Right cardiac atrium (tissue), 5 donors: ENCODE data around the gene SCO2. TPM values are rescaled to one million over a fixed set of nuclear protein-coding genes. Genes with fewer than 3 reads are reported as not detected.

Source experiments
- ATAC-seq, 2 donors: fragments of 200-7000 bp; cut with Tn5 transposase; one replicate each; pipeline versions ENCODE4 v1.8.0 to v1.9.1; 2020; ENCODE audit warnings: moderate library complexity in 2 of 2, mild to moderate bottlenecking in 1 of 2
- DNase-seq, 3 donors: peaks; one replicate each; pipeline ENCODE4 v3.0.0-alpha.2; 2020
- H3K27ac ChIP-seq: one replicate; pipeline ENCODE4 v1.5.1; 2013; ENCODE audit warnings: mild to moderate bottlenecking, low read length, control low read depth, moderate library complexity
- H3K27me3 ChIP-seq: one replicate; pipeline ENCODE4 v1.6.1; 2013; ENCODE audit not compliant: control insufficient read depth, insufficient read depth
- H3K4me1 ChIP-seq: one replicate; pipeline ENCODE4 v1.6.1; 2013; ENCODE audit warnings: low read length; ENCODE audit not compliant: control insufficient read depth, insufficient read depth
- H3K4me3 ChIP-seq: one replicate; pipeline ENCODE4 v1.5.1; 2013; ENCODE audit warnings: low read length, control low read depth
- H3K9me3 ChIP-seq: one replicate; pipeline ENCODE4 v1.6.1; 2013; ENCODE audit warnings: low read length; ENCODE audit not compliant: control insufficient read depth
- WGBS: extraction: QIAGEN DNeasy Blood & Tissue Kit; methylation state at CpG from one replicate; pipeline ENCODE4 v1.1.7; 2013; 5-methylcytosine and 5-hydroxymethylcytosine counted together
- intact Hi-C, 4 donors: fragments of 100-400 bp; cut with DNase I; formaldehyde crosslinking; loops; one replicate each; pipeline versions ENCODE4 v1.11.0 to v1.14.0; 2022 to 2023
- polyA plus RNA-seq: library from polyadenylated mRNA; stranded (reverse); fragments of 200-250 nt; gene quantifications from one replicate; pipeline ENCODE4 v1.2.3, GENCODE V29; 2013
- total RNA-seq, 4 donors: library from RNA; stranded (reverse); fragmentation: NEBNext Ultra II Directional; extraction: Animal tissue kit (Norgen Biotek cat#: 25700); gene quantifications; one replicate each; pipeline ENCODE4 v1.2.1, GENCODE V29; 2021
- donor health status: healthy with polysubstance abuse.
- donor health status: DM: no; HTN: yes; CAD: no.
- donor health status: DM: no; HTN: no; CAD: no.
- donor health status: DM: no; HTN: yes; CAD: no; lungs with severe emphysema.
- donor health status: DM: yes; HTN: yes; CAD: no.

The SCO2 gene
- total and polyA plus RNA-seq, 5 donors, result 1.4 to 2.2 TPM; not detected in 3

DNA sequence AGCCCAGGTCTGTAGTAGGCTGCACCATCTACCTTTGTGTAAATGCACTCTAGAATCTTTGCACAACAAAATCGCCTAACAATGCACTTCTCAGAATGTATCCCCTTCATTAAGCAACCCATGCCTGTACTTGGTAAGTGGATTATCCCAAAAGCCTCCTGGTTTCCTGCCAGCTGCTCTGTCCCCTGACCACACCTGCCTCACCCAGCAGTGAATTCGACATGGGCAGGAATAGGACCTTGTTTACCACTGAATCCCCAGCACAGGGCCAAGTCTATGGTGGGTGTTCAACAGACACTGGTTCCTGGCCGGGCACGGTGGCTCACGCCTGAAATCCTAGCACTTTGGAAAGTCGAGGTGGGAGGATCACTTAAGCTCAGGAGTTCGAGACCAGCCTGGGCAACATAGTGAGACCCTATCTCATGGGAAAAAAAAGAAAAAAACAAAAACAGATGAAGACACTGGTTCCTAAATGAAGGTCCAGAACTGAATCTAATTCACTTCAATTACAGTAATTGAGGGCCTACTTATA is 42.4 kb upstream of the SCO2 start:
- intact Hi-C loops, result no loop called here
- H3K9me3 ChIP-seq, result no peaks in the 10 kb centered on the region
- no peak overlapping the region for H3K27ac ChIP-seq
- H3K4me3 ChIP-seq, result no peak overlapping the region
- ATAC-seq, result no peak
- 92% methylated on average over 7 of the region's 7 CpGs for WGBS
- H3K27me3 ChIP-seq, result no peaks in the 10 kb centered on the region
- H3K4me1 ChIP-seq, result peaks cover 3% of the 10 kb centered on the region
- no peak for DNase-seq

DNA sequence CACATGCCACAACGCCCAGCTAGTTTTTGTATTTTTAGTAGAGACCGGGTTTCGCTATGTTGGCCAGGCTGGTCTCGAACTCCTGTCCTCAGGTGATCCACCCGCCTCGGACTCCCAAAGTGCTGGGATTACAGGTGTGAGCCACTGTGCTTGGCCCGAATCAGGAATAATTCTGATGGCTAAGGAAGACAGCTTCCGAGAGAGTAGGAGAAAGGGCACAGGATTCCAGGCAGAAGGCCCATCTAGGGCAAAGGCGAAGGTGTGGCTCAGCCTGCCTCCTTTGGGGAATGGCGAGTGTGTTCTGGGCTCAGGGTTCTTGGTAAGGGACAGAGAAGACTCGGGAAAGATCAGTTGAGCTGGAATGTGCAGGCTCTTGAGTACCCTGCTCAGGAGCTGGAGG is 38.9 kb upstream of the SCO2 start:
- WGBS, result 90% methylated on average over 11 of the region's 11 CpGs
- H3K4me1 ChIP-seq, result peaks cover 3% of the 10 kb centered on the region
- H3K27me3 ChIP-seq, result no peaks in the 10 kb centered on the region
- H3K4me3 ChIP-seq, result no peak overlapping the region
- H3K9me3 ChIP-seq, result no peaks in the 10 kb centered on the region
- ATAC-seq (no peak), DNase-seq (peak in 1 of 3 donors; percentile 18)
- intact Hi-C loops, result no loop called here
- H3K27ac ChIP-seq, result peak overlapping the region; percentile 42

DNA sequence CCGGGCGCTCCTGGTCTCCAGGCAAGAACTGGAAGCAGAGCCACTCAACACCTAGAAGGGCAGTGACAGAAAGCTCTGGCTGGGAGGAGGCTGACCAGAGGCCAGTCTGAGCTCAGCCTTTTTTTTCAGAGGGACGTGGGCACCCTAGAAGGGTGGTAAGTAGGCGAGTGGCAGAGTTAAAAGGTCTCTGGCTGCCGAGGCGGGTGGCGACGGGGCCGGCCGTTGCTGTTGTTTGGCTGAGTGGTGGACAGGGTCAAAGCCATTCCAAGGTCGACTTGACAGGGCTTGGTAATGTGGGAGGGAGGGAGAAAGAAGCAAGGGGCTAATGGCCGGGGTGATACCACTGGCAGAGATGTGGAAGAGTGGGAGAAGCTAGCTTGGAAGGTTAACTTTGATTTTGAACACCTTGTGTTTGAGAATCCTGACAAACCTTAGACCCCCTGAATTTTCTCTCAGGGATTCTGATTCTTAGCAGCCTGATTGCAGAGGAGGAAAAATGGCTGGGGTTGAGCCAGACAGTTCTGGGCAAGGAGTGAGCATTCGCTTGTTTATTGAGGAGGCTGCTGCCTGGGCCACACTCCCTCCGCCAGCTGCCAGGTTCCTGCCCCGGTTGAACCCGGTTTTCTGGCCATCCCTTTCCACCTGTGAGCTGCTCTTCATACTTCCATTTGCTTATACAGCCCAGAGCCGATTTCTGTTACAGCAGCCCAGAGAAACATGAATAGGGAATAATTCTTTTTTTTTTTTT is 38.2 kb upstream of the SCO2 start:
- ATAC-seq, result peak in 1 of 2 donors; percentile 25

DNA sequence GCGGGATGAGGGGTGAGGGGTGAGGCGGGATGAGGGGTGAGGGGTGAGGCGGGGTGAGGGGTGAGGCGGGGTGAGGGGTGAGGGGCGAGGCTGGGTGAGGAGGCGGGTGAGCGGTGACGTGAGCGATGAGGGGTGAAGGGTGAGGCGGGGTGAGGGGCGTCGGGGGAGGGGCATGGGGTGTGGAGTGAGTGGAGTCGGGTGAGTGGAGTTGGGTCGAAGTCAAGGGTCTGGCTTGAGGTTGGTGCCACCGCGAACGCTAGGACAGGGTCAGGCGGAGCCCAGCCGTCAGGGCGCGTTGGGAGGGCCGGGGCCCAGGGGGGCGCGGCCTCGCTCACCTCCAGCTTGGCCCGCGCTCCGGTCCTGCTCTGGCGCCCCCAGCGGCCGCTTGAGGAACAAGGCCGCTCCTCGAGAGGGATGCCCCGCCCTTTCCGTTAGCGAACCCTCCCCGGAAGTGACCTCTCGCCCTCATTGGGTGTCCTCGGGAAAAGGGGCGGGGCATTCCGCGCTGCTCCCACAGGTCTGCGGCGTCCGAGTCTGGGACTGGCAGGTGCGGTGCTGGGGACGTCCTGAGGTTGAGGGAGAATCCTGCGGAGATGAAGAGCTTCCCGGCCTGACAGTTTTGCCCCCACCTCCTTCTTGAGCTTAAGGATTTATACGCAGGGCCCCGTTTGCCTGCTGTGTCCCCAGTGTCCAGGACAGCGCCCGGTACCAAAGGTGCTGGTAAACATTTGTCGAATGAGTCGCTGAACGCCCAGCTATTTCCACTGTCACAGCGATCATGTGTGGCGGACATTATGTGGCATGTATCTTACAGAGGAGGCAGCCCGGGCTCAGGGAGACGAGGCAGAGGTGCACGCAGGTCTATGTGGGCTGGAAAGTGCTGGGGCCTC is 37.4 kb upstream of the SCO2 start, which contains the start of gene SYCE3:
Gene SYCE3 (minus strand): TSS at position 397 of the 890 bp plus-strand sequence. CDS start 6,514 bp downstream, outside the sequence.
- no peaks in the 10 kb centered on the region for H3K9me3 ChIP-seq
- H3K27ac ChIP-seq, result peak within 1 kb of the TSS; percentile 91
- peak within 1 kb of the TSS; percentile 74 for H3K4me3 ChIP-seq
- WGBS, result 7% methylated on average over 60 of the region's 61 CpGs
- peak; percentile 95 to 97 for ATAC-seq
- intact Hi-C loops, result no loop called here
- peak; percentile 97 to 99 (median 99) for DNase-seq
- peaks cover 3% of the 10 kb centered on the region for H3K4me1 ChIP-seq
- H3K27me3 ChIP-seq, result no peaks in the 10 kb centered on the region

More for the DNA sequence above, 38.2 kb upstream of the SCO2 start:
- WGBS, result 26% methylated on average over 17 of the region's 17 CpGs
- intact Hi-C loops, result no loop called here
- H3K9me3 ChIP-seq, result no peaks in the 10 kb centered on the region
- no peaks in the 10 kb centered on the region for H3K27me3 ChIP-seq
- DNase-seq, result peak in 1 of 3 donors; percentile 67
- H3K4me3 ChIP-seq, result peak overlapping the region; percentile 74
- peak overlapping the region; percentile 91 for H3K27ac ChIP-seq
- peaks cover 3% of the 10 kb centered on the region for H3K4me1 ChIP-seq

DNA sequence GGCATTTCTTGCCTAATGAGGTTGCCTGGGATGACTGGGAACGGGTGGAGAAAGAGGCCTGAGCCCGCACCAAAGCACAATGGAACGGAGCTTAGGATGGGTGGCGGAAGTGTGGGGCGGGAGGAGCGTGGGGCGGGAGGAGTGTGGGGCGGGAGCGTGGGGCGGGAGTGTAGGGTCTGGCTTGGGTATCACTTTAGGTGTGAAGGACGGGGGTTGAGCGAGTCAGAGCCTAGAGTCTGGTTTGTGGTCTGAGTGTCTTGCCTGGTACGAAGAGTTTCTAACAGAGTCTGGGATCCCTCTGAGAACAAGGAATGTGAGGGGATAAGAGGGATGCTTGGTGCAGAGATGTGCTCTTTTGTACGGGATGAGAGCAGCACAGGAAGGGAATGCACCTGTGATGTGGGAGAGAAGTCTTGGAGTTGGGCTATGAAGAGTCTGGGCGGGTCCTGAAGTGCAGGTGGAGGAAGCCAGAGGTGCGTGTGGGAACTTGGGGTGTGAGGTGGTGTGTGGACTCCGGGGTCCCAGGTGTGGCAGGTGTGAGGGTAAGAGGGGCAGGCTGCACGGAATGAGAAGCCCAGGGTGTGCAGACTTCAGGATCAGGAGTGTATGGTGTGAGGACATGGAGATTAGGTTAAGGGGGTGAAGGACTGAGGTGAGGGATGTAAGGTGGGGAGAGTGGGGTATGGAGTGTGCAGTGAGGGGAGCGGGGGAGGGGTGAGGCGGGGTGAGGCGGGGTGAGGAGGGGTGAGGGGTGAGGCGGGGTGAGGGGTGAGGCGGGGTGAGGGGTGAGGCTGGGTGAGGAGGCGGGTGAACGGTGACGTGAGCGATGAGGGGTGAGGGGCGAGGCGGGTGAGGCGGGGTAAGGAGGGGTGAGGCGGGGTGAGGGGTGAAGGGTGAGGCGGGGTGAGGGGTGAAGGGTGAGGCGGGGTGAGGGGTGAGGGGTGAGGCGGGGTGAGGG is 36.3 kb upstream of the SCO2 start:
- Histone ChIP-seq H3K27ac (no peak overlapping the region), H3K4me1 (peaks cover 3% of the 10 kb centered on the region), H3K27me3 (no peaks in the 10 kb centered on the region), H3K9me3 (no peaks in the 10 kb centered on the region), H3K4me3 (no peak overlapping the region)
- intact Hi-C loops, result no loop called here
- DNase-seq, result peak in 1 of 3 donors; percentile 74
- ATAC-seq, result no peak
- 77% methylated on average over 31 of the region's 34 CpGs for WGBS

DNA sequence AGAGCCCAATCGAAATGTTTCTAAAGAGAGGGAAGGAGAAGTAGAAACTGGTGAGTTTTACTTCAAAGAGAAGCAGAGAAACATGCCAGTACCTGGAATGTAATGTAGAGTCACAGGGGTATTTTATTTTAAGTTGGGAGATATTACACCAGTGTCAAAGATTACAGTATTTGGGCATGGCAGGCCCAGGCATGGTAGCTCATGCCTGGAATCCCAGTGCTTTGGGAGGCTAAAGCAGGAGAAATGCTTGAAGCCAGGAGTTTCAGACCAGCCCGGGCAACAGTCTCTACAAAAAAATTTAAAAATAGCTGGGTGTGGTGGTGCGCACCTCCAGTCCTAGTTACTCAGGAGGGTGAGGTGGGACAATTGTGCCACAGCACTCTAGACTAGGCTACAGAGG is 34.6 kb upstream of the SCO2 start:
- H3K27me3 ChIP-seq, result no peaks in the 10 kb centered on the region
- intact Hi-C loops, result no loop called here
- no peak overlapping the region for H3K27ac ChIP-seq
- DNase-seq, result peak in 1 of 3 donors; percentile 3
- no peaks in the 10 kb centered on the region for H3K9me3 ChIP-seq
- H3K4me3 ChIP-seq, result no peak overlapping the region
- peaks cover 3% of the 10 kb centered on the region for H3K4me1 ChIP-seq
- ATAC-seq, result no peak
- WGBS, result 88% methylated on average over 3 of the region's 3 CpGs

DNA sequence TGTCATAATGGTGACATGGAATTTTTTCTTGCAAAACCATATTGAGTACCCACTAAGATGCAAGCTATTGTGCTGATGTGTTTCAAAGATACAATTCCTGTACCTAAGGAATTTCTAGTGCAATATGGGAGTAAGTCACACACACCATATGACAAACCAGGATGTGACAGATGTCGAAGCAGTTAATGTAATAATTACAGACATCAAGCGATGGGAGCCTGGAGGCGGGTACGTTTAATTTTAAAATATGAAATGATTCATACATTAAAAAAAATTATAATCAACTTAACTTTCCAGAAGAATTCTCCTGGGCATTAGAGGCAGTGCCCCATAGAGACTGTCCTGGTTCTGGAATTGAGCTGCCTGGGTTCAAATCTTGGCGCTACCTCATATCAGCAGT is 31.3 kb upstream of the SCO2 start:
- H3K9me3 ChIP-seq, result no peaks in the 10 kb centered on the region
- no peak overlapping the region for H3K27ac ChIP-seq
- no peaks in the 10 kb centered on the region for H3K27me3 ChIP-seq
- no peak for ATAC-seq
- H3K4me1 ChIP-seq, result no peaks in the 10 kb centered on the region
- WGBS, result 83% methylated on average over 5 of the region's 5 CpGs
- H3K4me3 ChIP-seq, result no peak overlapping the region
- DNase-seq, result no peak
- intact Hi-C loops, result no loop called here

DNA sequence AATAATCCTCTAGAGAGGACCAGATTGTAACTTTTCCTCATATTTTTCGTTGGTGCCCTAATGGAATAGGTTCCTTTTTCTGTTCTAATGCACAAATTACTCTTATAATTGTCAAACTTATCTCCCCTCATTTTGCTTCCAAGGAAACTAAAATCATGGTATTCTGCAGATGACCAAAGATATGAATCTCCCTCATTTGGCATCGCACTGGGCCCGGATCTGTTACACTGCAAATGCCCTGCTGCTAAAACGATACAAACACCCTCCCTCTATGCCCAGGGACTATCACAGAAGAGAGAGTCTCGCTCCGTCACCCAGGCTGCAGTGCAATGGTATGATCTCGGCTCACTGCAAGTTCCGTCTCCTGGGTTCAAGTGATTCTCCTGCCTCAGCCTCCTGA is 27.9 kb upstream of the SCO2 start:
- Histone ChIP-seq H3K27me3 (no peaks in the 10 kb centered on the region), H3K27ac (no peak overlapping the region), H3K4me1 (no peaks in the 10 kb centered on the region), H3K4me3 (no peak overlapping the region), H3K9me3 (no peaks in the 10 kb centered on the region)
- WGBS, result 80% methylated on average over 8 of the region's 8 CpGs
- intact Hi-C loops, result no loop called here
- no peak for ATAC-seq
- peak in 1 of 3 donors; percentile 7 for DNase-seq

DNA sequence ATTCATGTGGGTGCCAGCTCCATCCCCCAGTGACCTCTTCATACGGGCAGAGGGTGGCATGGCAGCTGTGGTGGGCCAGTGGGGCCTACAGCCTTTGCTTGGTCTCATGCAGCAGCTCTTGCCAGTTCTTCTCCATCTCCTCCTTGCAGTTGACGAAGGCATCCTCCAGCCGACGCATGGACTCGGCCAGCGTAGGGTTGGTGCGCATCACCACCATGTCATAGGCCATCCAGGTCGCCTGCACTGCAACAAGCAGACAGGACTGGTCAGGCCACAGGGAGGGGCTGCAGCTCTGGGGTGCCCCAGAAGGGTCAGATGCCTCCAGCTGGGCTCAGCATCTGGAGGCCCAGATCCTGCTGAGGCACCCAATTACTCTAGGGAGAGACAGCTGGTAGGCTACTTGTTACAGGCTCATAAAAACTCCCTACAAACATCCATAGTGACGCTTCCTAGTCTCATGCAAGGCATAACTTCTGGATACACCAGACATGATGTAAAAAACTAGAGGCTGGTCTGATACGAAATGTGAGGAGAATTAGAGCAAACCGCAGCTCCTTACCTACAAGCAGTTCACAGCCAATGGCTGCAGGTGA is 25.9 kb upstream of the SCO2 start:
- WGBS, result 93% methylated on average over 11 of the region's 11 CpGs
- H3K4me3 ChIP-seq, result no peak overlapping the region
- no peaks in the 10 kb centered on the region for H3K27me3 ChIP-seq
- H3K27ac ChIP-seq, result no peak overlapping the region
- ATAC-seq, result no peak
- H3K4me1 ChIP-seq, result no peaks in the 10 kb centered on the region
- intact Hi-C loops, result no loop called here
- H3K9me3 ChIP-seq, result no peaks in the 10 kb centered on the region
- DNase-seq, result no peak

DNA sequence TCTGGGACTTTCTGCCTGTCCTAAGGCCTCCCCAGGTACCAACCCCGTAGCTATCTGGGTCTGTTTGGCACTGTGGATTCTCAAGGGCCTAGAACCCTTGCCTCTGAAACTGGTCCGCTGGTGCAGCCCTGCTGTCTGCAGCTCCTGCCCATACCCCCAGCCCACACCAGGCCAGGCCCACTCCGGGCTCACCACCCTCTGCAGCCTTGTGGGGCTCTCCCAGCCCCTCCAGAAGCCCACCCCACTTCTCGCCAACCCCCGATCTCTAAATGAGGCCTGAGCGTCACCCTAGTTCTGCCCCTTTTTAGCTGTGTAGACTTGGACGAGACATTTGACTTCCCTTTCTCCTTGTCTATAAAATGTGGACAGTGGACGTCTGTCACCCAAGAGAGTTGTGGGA is 25.0 kb upstream of the SCO2 start:
- intact Hi-C loops, result no loop called here
- H3K4me1 ChIP-seq, result no peaks in the 10 kb centered on the region
- ATAC-seq, result no peak
- no peaks in the 10 kb centered on the region for H3K27me3 ChIP-seq
- 90% methylated on average over 8 of the region's 8 CpGs for WGBS
- H3K27ac ChIP-seq, result no peak overlapping the region
- DNase-seq, result no peak
- no peak overlapping the region for H3K4me3 ChIP-seq
- no peaks in the 10 kb centered on the region for H3K9me3 ChIP-seq
